Measurements from ENCODE around the gene GLI3. TPM values are rescaled to one million over a fixed set of nuclear protein-coding genes. Genes with fewer than 3 reads are reported as not detected.

GLI3 gene
- total and polyA plus RNA-seq, 8 donors: 0.29 to 7.0 (median 2.3) TPM

DNA sequence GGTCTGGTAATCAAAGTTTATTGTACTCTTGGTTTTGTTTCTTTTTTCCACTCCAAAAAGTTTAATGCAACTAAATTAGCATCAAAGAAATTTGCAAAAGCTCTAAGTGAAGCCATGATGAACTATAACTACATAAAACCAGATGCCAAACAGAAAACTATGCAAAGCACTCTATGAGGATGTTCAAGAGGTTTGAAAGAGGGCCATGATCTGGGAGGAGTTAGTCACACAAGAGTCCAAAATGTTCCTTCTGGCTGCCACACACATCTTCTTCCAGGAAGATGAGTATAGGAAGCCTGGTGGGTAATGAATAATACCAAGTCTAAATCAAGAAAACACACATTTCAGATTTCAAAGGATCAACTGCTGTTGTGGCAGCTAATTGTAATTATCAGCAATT lies 28.4 kb downstream of the GLI3 start:
- intact Hi-C loops (cut with DNase I; ENCODE audit: low total_unique reads): no loop called here
- Histone ChIP-seq H3K4me3 (no peak overlapping the region), H3K27me3 (no peaks in the 10 kb centered on the region), H3K36me3 (no peaks in the 10 kb centered on the region), H3K4me1 (peaks cover 0 to 15% (median 3%) of the 10 kb centered on the region in 4 donors), H3K9me3 (no peaks in the 10 kb centered on the region), H3K27ac (no peak overlapping the region)
- TF ChIP-seq, protein P1, sequence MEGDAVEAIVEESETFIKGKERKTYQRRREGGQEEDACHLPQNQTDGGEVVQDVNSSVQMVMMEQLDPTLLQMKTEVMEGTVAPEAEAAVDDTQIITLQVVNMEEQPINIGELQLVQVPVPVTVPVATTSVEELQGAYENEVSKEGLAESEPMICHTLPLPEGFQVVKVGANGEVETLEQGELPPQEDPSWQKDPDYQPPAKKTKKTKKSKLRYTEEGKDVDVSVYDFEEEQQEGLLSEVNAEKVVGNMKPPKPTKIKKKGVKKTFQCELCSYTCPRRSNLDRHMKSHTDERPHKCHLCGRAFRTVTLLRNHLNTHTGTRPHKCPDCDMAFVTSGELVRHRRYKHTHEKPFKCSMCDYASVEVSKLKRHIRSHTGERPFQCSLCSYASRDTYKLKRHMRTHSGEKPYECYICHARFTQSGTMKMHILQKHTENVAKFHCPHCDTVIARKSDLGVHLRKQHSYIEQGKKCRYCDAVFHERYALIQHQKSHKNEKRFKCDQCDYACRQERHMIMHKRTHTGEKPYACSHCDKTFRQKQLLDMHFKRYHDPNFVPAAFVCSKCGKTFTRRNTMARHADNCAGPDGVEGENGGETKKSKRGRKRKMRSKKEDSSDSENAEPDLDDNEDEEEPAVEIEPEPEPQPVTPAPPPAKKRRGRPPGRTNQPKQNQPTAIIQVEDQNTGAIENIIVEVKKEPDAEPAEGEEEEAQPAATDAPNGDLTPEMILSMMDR (IDR thresholded peaks at IDR 0.05): no peak
- TF ChIP-seq POLR2A (IDR thresholded peaks at IDR 0.05) (no peak), POLR2AphosphoS5 (IDR thresholded peaks at IDR 0.05) (no peak), EP300 (IDR thresholded peaks at IDR 0.05) (no peak)
- DNase-seq: no peak

DNA sequence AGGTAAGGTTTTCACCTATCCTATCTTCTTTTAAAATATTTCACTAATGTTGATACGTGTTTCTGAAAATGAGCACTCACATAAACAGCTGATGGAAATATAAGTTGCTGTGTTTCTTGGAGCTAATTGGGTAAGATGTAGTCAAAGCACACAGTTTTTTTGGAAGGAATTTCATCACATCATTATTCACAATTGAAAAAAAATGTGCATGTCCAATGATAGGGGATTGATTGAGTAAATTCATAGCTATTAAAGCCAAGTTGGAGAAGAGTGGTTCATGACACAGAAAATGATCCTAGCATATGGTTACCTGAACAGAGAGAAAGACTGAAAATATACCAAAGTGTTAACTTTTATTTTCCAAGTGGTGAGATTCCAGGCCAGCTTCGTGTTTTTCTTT lies 29.6 kb downstream of the GLI3 start:
- Histone ChIP-seq H3K4me3 (no peak overlapping the region), H3K4me1 (peaks cover 0 to 15% (median 3%) of the 10 kb centered on the region in 4 donors), H3K36me3 (no peaks in the 10 kb centered on the region), H3K27ac (no peak overlapping the region), H3K9me3 (no peaks in the 10 kb centered on the region), H3K27me3 (no peaks in the 10 kb centered on the region)
- WGBS, 5 donors: 76 to 89% (median 83%) methylated on average over 2 of the region's 2 CpGs
- no peak for DNase-seq
- TF ChIP-seq POLR2A (IDR thresholded peaks at IDR 0.05): no peak
- no peak for TF ChIP-seq EP300 (IDR thresholded peaks at IDR 0.05)
- no peak for TF ChIP-seq POLR2AphosphoS5 (IDR thresholded peaks at IDR 0.05)
- TF ChIP-seq, protein P1 (IDR thresholded peaks at IDR 0.05): no peak
- intact Hi-C loops (cut with DNase I; ENCODE audit: low total_unique reads): no loop called here

DNA sequence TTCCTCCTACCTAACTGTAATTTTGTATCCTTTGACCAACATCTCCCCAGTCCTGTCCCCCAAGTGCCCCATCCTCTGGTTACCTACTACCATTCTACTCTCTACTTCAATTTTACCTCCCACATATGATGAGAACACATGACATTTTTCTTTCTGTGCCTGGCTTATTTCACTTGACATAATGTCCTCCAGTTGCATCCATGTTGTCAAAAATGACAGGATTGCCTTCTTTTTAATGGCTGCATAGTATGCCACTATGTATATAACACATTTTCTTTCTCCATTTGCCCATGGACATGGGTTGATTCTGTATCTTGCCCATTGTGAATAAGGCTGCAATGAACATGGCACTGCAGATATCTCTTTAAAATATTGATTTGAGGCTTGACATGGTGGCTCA lies 33.7 kb downstream of the GLI3 start:
- intact Hi-C loops (cut with DNase I; ENCODE audit: low total_unique reads): no loop called here
- Histone ChIP-seq H3K4me1 (no peaks in the 10 kb centered on the region), H3K9me3 (no peaks in the 10 kb centered on the region), H3K27ac (no peak overlapping the region), H3K36me3 (no peaks in the 10 kb centered on the region), H3K27me3 (no peaks in the 10 kb centered on the region), H3K4me3 (no peak overlapping the region)
- TF ChIP-seq POLR2A (IDR thresholded peaks at IDR 0.05): no peak
- TF ChIP-seq EP300 (IDR thresholded peaks at IDR 0.05): no peak
- no peak for TF ChIP-seq POLR2AphosphoS5 (IDR thresholded peaks at IDR 0.05)
- no peak for DNase-seq

DNA sequence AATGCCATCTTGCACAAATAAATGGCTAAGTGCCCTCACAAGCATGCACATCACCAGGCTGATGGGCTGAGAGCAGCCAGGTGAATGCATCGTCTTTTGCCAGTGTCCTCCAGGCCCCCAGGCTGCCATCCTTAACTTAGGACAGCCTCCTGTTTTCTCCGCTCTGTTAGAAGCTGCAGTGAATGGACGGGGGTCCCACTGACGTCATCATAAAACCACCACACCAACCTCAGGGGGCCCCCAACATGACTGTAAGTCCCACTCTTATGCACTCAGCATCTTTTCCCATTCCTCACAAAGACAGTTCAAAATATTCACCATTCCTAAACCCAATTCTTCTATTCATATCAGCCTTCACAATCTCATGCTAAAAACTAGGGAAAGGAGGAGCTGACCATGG lies 34.4 kb downstream of the GLI3 start:
- intact Hi-C loops (cut with DNase I; ENCODE audit: low total_unique reads): no loop called here
- Histone ChIP-seq H3K4me1 (no peaks in the 10 kb centered on the region), H3K27me3 (no peaks in the 10 kb centered on the region), H3K9me3 (no peaks in the 10 kb centered on the region), H3K36me3 (no peaks in the 10 kb centered on the region), H3K27ac (no peak overlapping the region), H3K4me3 (no peak overlapping the region)
- TF ChIP-seq POLR2A (IDR thresholded peaks at IDR 0.05) (no peak), EP300 (IDR thresholded peaks at IDR 0.05) (no peak), POLR2AphosphoS5 (IDR thresholded peaks at IDR 0.05) (no peak)
- TF ChIP-seq, protein P1 (IDR thresholded peaks at IDR 0.05): no peak
- no peak for DNase-seq
- 69 to 95% (median 94%) methylated on average over 4 of the region's 4 CpGs for whole genome bisulfite sequencing, 5 donors

DNA sequence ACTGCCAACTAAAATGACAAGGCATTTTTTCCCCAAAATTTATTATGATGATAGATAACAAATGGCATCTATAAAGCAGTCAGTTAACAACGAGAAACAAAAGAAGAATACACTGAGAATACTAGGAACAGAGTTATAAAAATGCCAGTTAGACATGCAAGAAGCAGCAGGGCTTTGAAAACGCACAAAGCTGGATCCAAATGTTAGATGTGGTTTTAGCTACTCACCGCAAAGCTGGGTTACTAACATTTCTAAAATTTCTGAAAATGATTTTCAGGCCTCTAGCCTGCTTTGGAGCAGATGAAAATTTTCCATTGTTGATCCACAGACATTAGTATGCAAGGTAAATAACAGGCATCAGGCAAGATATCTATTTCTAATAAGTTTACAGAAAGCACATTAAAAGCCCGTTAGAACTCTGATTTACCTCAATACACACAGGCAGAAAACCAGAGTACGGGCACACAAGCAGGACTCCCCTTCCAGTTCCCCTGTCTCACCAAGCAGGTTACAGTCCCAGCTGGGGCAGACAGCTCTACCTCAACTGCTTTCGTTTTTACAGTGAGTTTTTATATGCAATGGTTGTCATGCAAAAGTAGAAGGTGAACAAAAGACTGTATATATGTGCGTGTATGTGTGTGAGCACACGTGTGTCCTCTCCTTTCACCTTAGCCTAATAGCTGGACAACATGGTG lies 37.9 kb downstream of the GLI3 start:
- WGBS, 5 donors: 71 to 80% (median 74%) methylated on average over 8 of the region's 8 CpGs
- intact Hi-C loops (cut with DNase I; ENCODE audit: low total_unique reads): no loop called here
- DNase-seq: no peak
- H3K27me3 ChIP-seq: no peaks in the 10 kb centered on the region
- no peaks in the 10 kb centered on the region for H3K9me3 ChIP-seq
- no peak overlapping the region for H3K4me3 ChIP-seq
- H3K4me1 ChIP-seq: peaks cover 0 to 4% (median 2%) of the 10 kb centered on the region in 4 donors
- H3K27ac ChIP-seq: no peak overlapping the region
- H3K36me3 ChIP-seq: no peaks in the 10 kb centered on the region
- TF ChIP-seq EP300 (IDR thresholded peaks at IDR 0.05): no peak
- TF ChIP-seq, protein P1 (IDR thresholded peaks at IDR 0.05): no peak
- no peak for TF ChIP-seq POLR2A (IDR thresholded peaks at IDR 0.05)

All from stomach (tissue), 9 donors.